OCI-LY1 (cell line): ENCODE data around the gene GLRB.

Experiments
- H2AFZ ChIP-seq: fragments of 200-600 bp; sonication (generic), shearing (Covaris generic); 2 replicates; pipeline ENCODE4 v1.6.0; 2014; ENCODE audit warnings: antibody characterized with exemption, mild to moderate bottlenecking, low read length
- H3F3A ChIP-seq: fragments of 200-600 bp; sonication (generic), shearing (Covaris generic); 2 replicates; pipeline ENCODE4 v1.6.0; 2014; ENCODE audit warnings: mild to moderate bottlenecking, antibody characterized with exemption, low read length, moderate library complexity; ENCODE audit not compliant: insufficient read depth
- H3K27ac ChIP-seq: fragments of 200-600 bp; sonication (generic); 2 replicates; pipeline ENCODE4 v1.5.1; 2014; ENCODE audit warnings: low read length, mixed run types, mild to moderate bottlenecking, low read depth; ENCODE audit not compliant: poor library complexity, severe bottlenecking
- H3K27me3 ChIP-seq: fragments of 200-600 bp; sonication (generic); 2 replicates; pipeline ENCODE4 v1.6.0; 2014; ENCODE audit warnings: antibody characterized with exemption, mild to moderate bottlenecking, low read length, moderate library complexity; ENCODE audit not compliant: insufficient read depth
- H3K36me3 ChIP-seq: fragments of 200-600 bp; sonication (generic); 2 replicates; pipeline ENCODE4 v1.6.1; 2014; ENCODE audit warnings: mild to moderate bottlenecking, antibody characterized with exemption, low read length, moderate library complexity, mixed read lengths; ENCODE audit not compliant: insufficient read depth
- H3K4me1 ChIP-seq: fragments of 200-600 bp; sonication (generic); 2 replicates; pipeline ENCODE4 v1.5.1; 2014; ENCODE audit warnings: mild to moderate bottlenecking, low read length, moderate library complexity; ENCODE audit not compliant: insufficient read depth, severe bottlenecking
- H3K4me2 ChIP-seq: fragments of 200-600 bp; sonication (generic), shearing (Covaris generic); 2 replicates; pipeline ENCODE4 v1.6.1; 2014; ENCODE audit warnings: low read length
- H3K4me3 ChIP-seq: fragments of 200-600 bp; sonication (generic); 2 replicates; pipeline ENCODE4 v1.5.1; 2014; ENCODE audit warnings: low read length, low read depth, mild to moderate bottlenecking, mixed read lengths; ENCODE audit not compliant: poor library complexity, severe bottlenecking
- H3K79me2 ChIP-seq: fragments of 200-600 bp; shearing (Covaris generic); 2 replicates; pipeline ENCODE4 v1.6.1; 2016; ENCODE audit warnings: mixed run types, low read length, mixed read lengths; ENCODE audit not compliant: insufficient read depth
- H3K9ac ChIP-seq: fragments of 200-600 bp; sonication (generic), shearing (Covaris generic); 2 replicates; pipeline ENCODE4 v1.6.1; 2014; ENCODE audit warnings: mild to moderate bottlenecking, low read length, mixed read lengths
- H3K9me2 ChIP-seq: fragments of 200-600 bp; sonication (generic), shearing (Covaris generic); 2 replicates; pipeline ENCODE4 v1.6.1; 2014; ENCODE audit warnings: low read depth, mild to moderate bottlenecking, low read length, mixed read lengths
- H3K9me3 ChIP-seq: fragments of 200-600 bp; shearing (Covaris generic); 2 replicates; pipeline ENCODE4 v1.6.1; 2014; ENCODE audit warnings: low read length, mixed read lengths
- H4K20me1 ChIP-seq: fragments of 200-600 bp; sonication (generic), shearing (Covaris generic); 2 replicates; pipeline ENCODE4 v1.6.0; 2016; ENCODE audit warnings: mild to moderate bottlenecking, low read length; ENCODE audit not compliant: insufficient read depth
- CTCF ChIP-seq: fragments of 200-600 bp; sonication (generic), shearing (Covaris generic); IDR thresholded peaks from 2 replicates; pipeline ENCODE4 v1.5.1; 2017; ENCODE audit warnings: mild to moderate bottlenecking, antibody characterized with exemption, low read length, moderate library complexity, mixed read lengths
- EZH2 ChIP-seq: fragments of 200-600 bp; sonication (generic), shearing (Covaris generic); IDR thresholded peaks from 2 replicates; pipeline ENCODE4 v1.8.0; 2017; ENCODE audit warnings: borderline replicate concordance, mixed run types, mild to moderate bottlenecking, antibody characterized with exemption, low read length, moderate library complexity, mixed read lengths

Gene GLRB

GRCh38 chr4:157096439-157096838 is 20.5 kb downstream of the GLRB start:
- H3K9me2 ChIP-seq: no peaks in the 10 kb centered on the region
- H3K4me3 ChIP-seq: no peak overlapping the region
- no peaks in the 10 kb centered on the region for H4K20me1 ChIP-seq
- H3K79me2 ChIP-seq: no peaks in the 10 kb centered on the region
- no peak overlapping the region for H3K4me2 ChIP-seq
- H3K27ac ChIP-seq: no peak overlapping the region
- H2AFZ ChIP-seq: no peak overlapping the region
- H3K9me3 ChIP-seq: no peaks in the 10 kb centered on the region
- TF ChIP-seq EZH2: no peak
- TF ChIP-seq CTCF: no peak
- H3K27me3 ChIP-seq: no peaks in the 10 kb centered on the region
- no peaks in the 10 kb centered on the region for H3K36me3 ChIP-seq
- no peaks in the 10 kb centered on the region for H3F3A ChIP-seq
- no peak overlapping the region for H3K9ac ChIP-seq
- H3K4me1 ChIP-seq: no peaks in the 10 kb centered on the region

DNA sequence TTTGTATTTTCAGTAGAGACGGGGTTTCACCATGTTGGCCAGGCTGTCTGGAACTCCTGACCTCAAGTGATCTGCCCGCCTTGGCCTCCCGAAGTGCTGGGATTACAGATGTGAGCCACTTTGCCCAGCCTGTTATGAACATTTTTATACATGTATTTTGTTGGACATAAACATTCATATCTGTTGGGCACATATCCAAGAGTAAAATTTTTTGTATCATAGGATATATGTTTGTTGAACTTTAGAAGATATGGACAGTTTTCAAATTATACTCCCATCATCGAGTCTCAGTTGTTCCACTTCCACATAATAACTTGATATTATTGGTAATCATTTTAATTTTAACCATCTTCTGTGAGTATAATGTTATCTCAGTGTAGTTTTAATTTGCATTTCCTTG is 23.6 kb downstream of the GLRB start:
- no peak overlapping the region for H3K4me2 ChIP-seq
- no peaks in the 10 kb centered on the region for H3F3A ChIP-seq
- H3K36me3 ChIP-seq: no peaks in the 10 kb centered on the region
- H3K27ac ChIP-seq: no peak overlapping the region
- H4K20me1 ChIP-seq: no peaks in the 10 kb centered on the region
- H3K9ac ChIP-seq: no peak overlapping the region
- no peaks in the 10 kb centered on the region for H3K4me1 ChIP-seq
- H3K79me2 ChIP-seq: no peaks in the 10 kb centered on the region
- TF ChIP-seq CTCF (no peak), EZH2 (no peak)
- no peak overlapping the region for H3K4me3 ChIP-seq
- no peaks in the 10 kb centered on the region for H3K9me2 ChIP-seq
- no peaks in the 10 kb centered on the region for H3K9me3 ChIP-seq
- H3K27me3 ChIP-seq: no peaks in the 10 kb centered on the region
- H2AFZ ChIP-seq: no peak overlapping the region

- no peak overlapping the region for H3K27ac ChIP-seq
- no peaks in the 10 kb centered on the region for H3K9me3 ChIP-seq
- H3K9ac ChIP-seq: no peak overlapping the region
- no peaks in the 10 kb centered on the region for H3K79me2 ChIP-seq
- no peak for TF ChIP-seq CTCF
- TF ChIP-seq EZH2: no peak
- H3K4me1 ChIP-seq: no peaks in the 10 kb centered on the region
- no peaks in the 10 kb centered on the region for H3K27me3 ChIP-seq
- no peaks in the 10 kb centered on the region for H3K36me3 ChIP-seq
- H3K4me2 ChIP-seq: no peak overlapping the region
- H2AFZ ChIP-seq: no peak overlapping the region
- no peak overlapping the region for H3K4me3 ChIP-seq
- no peaks in the 10 kb centered on the region for H3K9me2 ChIP-seq
- no peaks in the 10 kb centered on the region for H3F3A ChIP-seq
- H4K20me1 ChIP-seq: no peaks in the 10 kb centered on the region
These were observed 28.6 kb downstream of the GLRB start for GRCh38 chr4:157104541-157104940.
